Loucy (cell line): Measurements from ENCODE around the gene TNFRSF1B.

ENCODE experiments used
- H2AFZ ChIP-seq: fragments of 200-600 bp; sonication (generic); 2 replicates; pipeline ENCODE4 v1.6.0; 2016; ENCODE audit warnings: antibody characterized with exemption, mild to moderate bottlenecking, low read length, moderate library complexity
- H3F3A ChIP-seq: fragments of 200-600 bp; 2 replicates; pipeline ENCODE4 v1.6.0; 2016; ENCODE audit warnings: antibody characterized with exemption, low read depth, mild to moderate bottlenecking
- H3K27me3 ChIP-seq: fragments of 200-600 bp; sonication (generic); 2 replicates; pipeline ENCODE4 v1.6.1; 2014; ENCODE audit warnings: low read length, mild to moderate bottlenecking; ENCODE audit not compliant: insufficient read depth, poor library complexity, severe bottlenecking
- H3K36me3 ChIP-seq: fragments of 200-600 bp; sonication (generic); 2 replicates; pipeline ENCODE4 v1.6.1; 2016; ENCODE audit warnings: low read length; ENCODE audit not compliant: insufficient read depth
- H3K4me1 ChIP-seq: fragments of 200-600 bp; sonication (generic); 2 replicates; pipeline ENCODE4 v1.5.1; 2014; ENCODE audit warnings: low read length, mild to moderate bottlenecking; ENCODE audit not compliant: insufficient read depth, poor library complexity, severe bottlenecking
- H3K4me2 ChIP-seq: fragments of 200-600 bp; sonication (generic); 2 replicates; pipeline ENCODE4 v1.6.0; 2014; ENCODE audit warnings: antibody characterized with exemption, low read length, low read depth, mild to moderate bottlenecking; ENCODE audit not compliant: poor library complexity, severe bottlenecking
- H3K4me3 ChIP-seq: fragments of 200-600 bp; sonication (generic); 2 replicates; pipeline ENCODE4 v1.5.1; 2014; ENCODE audit warnings: low read length, mild to moderate bottlenecking, mixed read lengths; ENCODE audit not compliant: poor library complexity, severe bottlenecking
- H3K79me2 ChIP-seq: fragments of 200-600 bp; sonication (generic); 2 replicates; pipeline ENCODE4 v1.6.1; 2014; ENCODE audit warnings: low read length; ENCODE audit not compliant: insufficient read depth
- H3K9ac ChIP-seq: fragments of 200-600 bp; sonication (generic); 2 replicates; pipeline ENCODE4 v1.6.0; 2014; ENCODE audit warnings: mild to moderate bottlenecking, low read depth, low read length, moderate library complexity; ENCODE audit not compliant: poor library complexity, severe bottlenecking
- H3K9me2 ChIP-seq: fragments of 200-600 bp; sonication (generic); replicated peaks from 2 replicates; pipeline ENCODE4 v1.6.1; 2016; ENCODE audit warnings: low read depth, low read length, mixed read lengths
- H3K9me3 ChIP-seq: fragments of 200-600 bp; sonication (generic); 2 replicates; pipeline ENCODE4 v1.6.1; 2014; ENCODE audit warnings: mild to moderate bottlenecking, antibody characterized with exemption, low read length, low read depth; ENCODE audit not compliant: insufficient read depth
- H4K20me1 ChIP-seq: fragments of 200-600 bp; sonication (generic); 2 replicates; pipeline ENCODE4 v1.6.0; 2014; ENCODE audit warnings: antibody characterized with exemption, low read length, mild to moderate bottlenecking; ENCODE audit not compliant: insufficient read depth, poor library complexity, severe bottlenecking
- EZH2phosphoT487 ChIP-seq: fragments of 200-600 bp; IDR thresholded peaks from 2 replicates; pipeline ENCODE4 v1.6.1; 2018; ENCODE audit warnings: antibody characterized with exemption, mild to moderate bottlenecking, moderate library complexity, borderline replicate concordance
- TF ChIP-seq, protein P1 (sequence below): fragments of 200-600 bp; sonication (generic); conservative IDR thresholded peaks from 2 replicates; pipeline ENCODE4 v1.5.1; 2014; ENCODE audit warnings: mild to moderate bottlenecking, antibody characterized with exemption, low read length

TNFRSF1B gene

DNA sequence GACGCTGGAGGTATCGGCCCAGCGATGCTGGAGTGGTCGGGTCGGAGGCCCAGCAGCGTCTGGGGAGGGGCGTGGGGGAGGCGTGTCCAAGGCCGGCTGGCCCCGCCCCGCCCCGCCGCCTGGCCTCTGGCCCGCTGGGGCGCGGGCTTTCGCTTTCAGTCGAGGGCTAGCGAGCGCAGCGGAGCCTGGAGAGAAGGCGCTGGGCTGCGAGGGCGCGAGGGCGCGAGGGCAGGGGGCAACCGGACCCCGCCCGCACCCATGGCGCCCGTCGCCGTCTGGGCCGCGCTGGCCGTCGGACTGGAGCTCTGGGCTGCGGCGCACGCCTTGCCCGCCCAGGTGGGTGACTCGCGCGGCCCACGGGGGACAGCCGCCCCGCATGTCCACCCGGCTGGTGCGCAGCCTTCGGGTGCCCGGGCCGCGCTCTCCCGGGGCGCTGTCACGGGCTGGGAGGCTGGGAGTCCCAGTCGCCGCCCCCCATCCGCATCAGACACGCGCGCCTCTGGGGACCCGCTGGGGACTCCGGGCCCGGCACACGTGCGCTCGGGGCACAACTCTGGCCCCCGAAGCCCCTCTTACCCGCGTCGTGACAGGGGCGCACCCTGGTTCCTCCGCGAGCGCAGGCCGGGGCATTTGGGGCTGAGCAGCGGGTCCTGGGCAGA is at the start of gene TNFRSF1B:
TNFRSF1B (plus strand) TSS at position 158 of the 659 bp plus-strand sequence; CDS start at position 259, 101 bp downstream.
- no peaks in the 10 kb centered on the region for H3K9me3 ChIP-seq
- H2AFZ ChIP-seq = peak within 1 kb of the TSS; percentile 24; the same call in 1 of the 2 replicates
- H4K20me1 ChIP-seq = peaks cover 9% of the 10 kb centered on the region
- peak within 1 kb of the TSS; percentile 91 for H3K4me2 ChIP-seq
- no peaks in the 10 kb centered on the region; the same call in 1 of the 2 replicates for H3F3A ChIP-seq
- no peak for TF ChIP-seq EZH2phosphoT487
- TF ChIP-seq, protein P1, sequence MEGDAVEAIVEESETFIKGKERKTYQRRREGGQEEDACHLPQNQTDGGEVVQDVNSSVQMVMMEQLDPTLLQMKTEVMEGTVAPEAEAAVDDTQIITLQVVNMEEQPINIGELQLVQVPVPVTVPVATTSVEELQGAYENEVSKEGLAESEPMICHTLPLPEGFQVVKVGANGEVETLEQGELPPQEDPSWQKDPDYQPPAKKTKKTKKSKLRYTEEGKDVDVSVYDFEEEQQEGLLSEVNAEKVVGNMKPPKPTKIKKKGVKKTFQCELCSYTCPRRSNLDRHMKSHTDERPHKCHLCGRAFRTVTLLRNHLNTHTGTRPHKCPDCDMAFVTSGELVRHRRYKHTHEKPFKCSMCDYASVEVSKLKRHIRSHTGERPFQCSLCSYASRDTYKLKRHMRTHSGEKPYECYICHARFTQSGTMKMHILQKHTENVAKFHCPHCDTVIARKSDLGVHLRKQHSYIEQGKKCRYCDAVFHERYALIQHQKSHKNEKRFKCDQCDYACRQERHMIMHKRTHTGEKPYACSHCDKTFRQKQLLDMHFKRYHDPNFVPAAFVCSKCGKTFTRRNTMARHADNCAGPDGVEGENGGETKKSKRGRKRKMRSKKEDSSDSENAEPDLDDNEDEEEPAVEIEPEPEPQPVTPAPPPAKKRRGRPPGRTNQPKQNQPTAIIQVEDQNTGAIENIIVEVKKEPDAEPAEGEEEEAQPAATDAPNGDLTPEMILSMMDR = no peak
- no peaks in the 10 kb centered on the region for H3K9me2 ChIP-seq
- H3K4me3 ChIP-seq = peak within 1 kb of the TSS; percentile 81
- peaks cover 63% of the 10 kb centered on the region for H3K4me1 ChIP-seq
- peak within 1 kb of the TSS; percentile 75 for H3K9ac ChIP-seq
- no peaks in the 10 kb centered on the region for H3K27me3 ChIP-seq
- H3K79me2 ChIP-seq = peaks cover 47% of the 10 kb centered on the region
- H3K36me3 ChIP-seq = no peaks in the 10 kb centered on the region

DNA sequence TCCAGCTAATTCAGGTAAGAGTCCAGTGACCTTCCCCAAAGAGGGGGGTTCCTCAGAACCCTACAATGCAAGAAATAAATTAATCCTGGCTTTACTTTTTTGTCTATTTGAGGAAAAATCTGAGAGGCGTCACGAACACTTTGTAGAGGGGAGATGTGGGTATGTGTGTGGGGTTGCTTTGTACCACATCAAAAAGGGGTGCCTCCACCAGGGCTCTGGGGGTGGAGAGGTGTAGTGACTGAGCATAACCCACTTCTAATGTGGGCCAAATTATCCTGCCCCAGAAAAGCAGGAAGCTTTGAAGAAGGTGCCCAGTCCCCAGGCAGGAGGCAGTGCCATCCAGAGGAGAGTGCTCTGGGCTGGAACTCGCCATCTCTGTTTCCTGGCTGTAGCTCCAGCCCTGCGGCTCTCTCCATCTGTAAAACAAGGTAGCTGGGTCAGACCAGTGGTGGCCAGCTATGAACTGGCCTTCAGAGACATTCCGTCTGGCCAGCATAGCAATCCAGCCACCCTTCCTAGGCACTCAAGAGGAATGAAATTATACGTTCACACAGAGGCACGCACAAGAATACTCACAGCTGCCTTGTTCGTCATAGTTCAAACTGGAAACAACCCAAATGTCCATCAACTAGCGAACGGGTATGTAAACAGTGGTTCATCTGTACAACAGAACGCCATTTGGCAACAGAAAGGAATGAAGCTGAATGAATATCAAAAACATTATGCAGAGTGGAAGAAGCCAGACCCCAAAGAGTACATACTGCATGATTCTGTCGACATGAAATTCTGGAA is 45.4 kb upstream of the TNFRSF1B start:
- Histone ChIP-seq H3K4me2 (no peak overlapping the region), H3K36me3 (no peaks in the 10 kb centered on the region), H3K79me2 (no peaks in the 10 kb centered on the region), H3K27me3 (no peaks in the 10 kb centered on the region), H3K4me1 (peaks cover 9% of the 10 kb centered on the region), H2AFZ (no peak overlapping the region), H3K9ac (no peak overlapping the region), H3K4me3 (no peak overlapping the region), H3F3A (no peaks in the 10 kb centered on the region), H3K9me2 (no peaks in the 10 kb centered on the region), H4K20me1 (no peaks in the 10 kb centered on the region), H3K9me3 (no peaks in the 10 kb centered on the region)
- TF ChIP-seq, protein P1 = no peak
- TF ChIP-seq EZH2phosphoT487 = no peak

DNA sequence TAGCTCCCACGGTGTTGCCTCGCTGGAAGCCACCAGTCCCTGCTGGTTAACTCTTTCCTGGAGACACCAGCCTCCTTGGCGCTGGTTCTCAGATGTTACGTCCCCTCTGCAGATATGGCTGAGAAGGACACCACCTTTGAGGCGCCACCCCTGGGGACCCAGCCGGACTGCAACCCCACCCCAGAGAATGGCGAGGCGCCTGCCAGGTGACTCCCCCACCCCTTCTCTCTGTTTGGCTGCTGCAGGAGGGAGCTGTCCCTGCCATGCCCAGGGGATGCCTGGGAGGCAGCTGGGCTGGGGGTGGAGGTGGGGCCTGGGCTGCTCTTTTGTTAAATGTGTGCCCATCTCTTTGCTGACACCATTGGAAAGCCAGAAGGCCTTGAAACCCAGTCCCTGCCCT is 43.6 kb upstream of the TNFRSF1B start:
- H2AFZ ChIP-seq = no peak overlapping the region
- H3K9me2 ChIP-seq = no peaks in the 10 kb centered on the region
- no peaks in the 10 kb centered on the region for H3F3A ChIP-seq
- no peaks in the 10 kb centered on the region for H3K9me3 ChIP-seq
- no peak overlapping the region for H3K4me2 ChIP-seq
- TF ChIP-seq, protein P1 = no peak
- no peak for TF ChIP-seq EZH2phosphoT487
- H3K27me3 ChIP-seq = no peaks in the 10 kb centered on the region
- peaks cover 9% of the 10 kb centered on the region for H3K4me1 ChIP-seq
- no peaks in the 10 kb centered on the region for H3K36me3 ChIP-seq
- no peaks in the 10 kb centered on the region for H3K79me2 ChIP-seq
- no peaks in the 10 kb centered on the region for H4K20me1 ChIP-seq
- H3K9ac ChIP-seq = no peak overlapping the region
- H3K4me3 ChIP-seq = no peak overlapping the region
